CD8-positive, alpha-beta memory T cell (primary cell): ENCODE results near the gene PACS1. TPM values are rescaled to one million over a fixed set of nuclear protein-coding genes. Genes with fewer than 3 reads are reported as not detected.

Experiments used
- CTCF ChIA-PET: fragments of 350-600 bp; sonication (Branson Sonifier 250); formaldehyde crosslinking; loops from one replicate; lab custom pipeline; 2021; ENCODE audit warnings: antibody characterized with exemption; lab: Charles Lee
- POLR2A ChIA-PET: fragments of 350-600 bp; sonication (Branson Sonifier 250); formaldehyde crosslinking; loops from one replicate; lab custom pipeline; 2021; ENCODE audit warnings: antibody characterized with exemption; lab: Charles Lee
- DNase-seq, 5 donors: peaks; one replicate each; pipeline versions ENCODE4 v3.0.0 to v3.0.0-alpha.2; 2020 to 2022; ENCODE audit warnings: mixed read lengths in 1 of 5
- H3K27ac ChIP-seq: one replicate; pipeline ENCODE4 v1.7.0; 2013; ENCODE audit warnings: low read depth, mild to moderate bottlenecking, low read length, moderate library complexity
- H3K27me3 ChIP-seq: 2 replicates; pipeline ENCODE4 v1.7.0; 2013; ENCODE audit warnings: low read length, mild to moderate bottlenecking; ENCODE audit not compliant: insufficient read depth, poor library complexity, severe bottlenecking
- H3K36me3 ChIP-seq: 2 replicates; pipeline ENCODE4 v1.7.0; 2013; ENCODE audit warnings: mild to moderate bottlenecking, low read length, moderate library complexity; ENCODE audit not compliant: insufficient read depth
- H3K4me1 ChIP-seq: 2 replicates; pipeline ENCODE4 v1.7.0; 2013; ENCODE audit warnings: mild to moderate bottlenecking, low read length, moderate library complexity; ENCODE audit not compliant: insufficient read depth
- H3K4me3 ChIP-seq: 2 replicates; pipeline ENCODE4 v1.7.0; 2013; ENCODE audit warnings: mild to moderate bottlenecking, low read length
- H3K9me3 ChIP-seq: 2 replicates; pipeline ENCODE4 v1.7.0; 2013; ENCODE audit warnings: mild to moderate bottlenecking, low read length
- H3K27ac Mint-ChIP-seq, 8 donors: one replicate each; pipeline ENCODE4 v1.8.0; 2020 to 2021; ENCODE audit warnings: mixed read lengths in 8 of 8, mild to moderate bottlenecking in 6 of 8, inconsistent platforms in 3 of 8, moderate library complexity in 3 of 8
- H3K27me3 Mint-ChIP-seq, 2 donors: one replicate each; pipeline ENCODE4 v1.8.0; 2020 to 2021; ENCODE audit warnings: mixed read lengths in 2 of 2, mild to moderate bottlenecking in 1 of 2, moderate library complexity in 1 of 2
- H3K36me3 Mint-ChIP-seq, 3 donors: one replicate each; pipeline ENCODE4 v1.8.0; 2020 to 2021; ENCODE audit warnings: mixed read lengths in 3 of 3, inconsistent platforms in 1 of 3, mild to moderate bottlenecking in 1 of 3
- H3K4me1 Mint-ChIP-seq, 3 donors: one replicate each; pipeline ENCODE4 v1.8.0; 2020 to 2021; ENCODE audit warnings: mixed read lengths in 3 of 3, inconsistent platforms in 1 of 3, mild to moderate bottlenecking in 1 of 3
- H3K4me3 Mint-ChIP-seq, 7 donors: one replicate each; pipeline ENCODE4 v1.8.0; 2020 to 2021; ENCODE audit warnings: mixed read lengths in 7 of 7, mild to moderate bottlenecking in 6 of 7, moderate library complexity in 4 of 7, inconsistent platforms in 2 of 7
- H3K9me3 Mint-ChIP-seq, 5 donors: one replicate each; pipeline ENCODE4 v1.8.0; 2020 to 2022; ENCODE audit warnings: mixed read lengths in 5 of 5, mild to moderate bottlenecking in 3 of 5, moderate library complexity in 2 of 5, inconsistent platforms in 1 of 5
- polyA plus RNA-seq: library from polyadenylated mRNA; unstranded; fragments of 300-500 nt; fragmentation: Illumina TruSeq; gene quantifications from one replicate; pipeline ENCODE4 v1.2.3, GENCODE V29; 2021
- total RNA-seq, 2 experiments: library from RNA; stranded (reverse); gene quantifications; one replicate each; pipeline ENCODE4 v1.2.3, GENCODE V29; 2021

Gene PACS1
- total and polyA plus RNA-seq, 3 experiments from 2014 or later = 73.3 to 86.1 (median 77.4) TPM

DNA sequence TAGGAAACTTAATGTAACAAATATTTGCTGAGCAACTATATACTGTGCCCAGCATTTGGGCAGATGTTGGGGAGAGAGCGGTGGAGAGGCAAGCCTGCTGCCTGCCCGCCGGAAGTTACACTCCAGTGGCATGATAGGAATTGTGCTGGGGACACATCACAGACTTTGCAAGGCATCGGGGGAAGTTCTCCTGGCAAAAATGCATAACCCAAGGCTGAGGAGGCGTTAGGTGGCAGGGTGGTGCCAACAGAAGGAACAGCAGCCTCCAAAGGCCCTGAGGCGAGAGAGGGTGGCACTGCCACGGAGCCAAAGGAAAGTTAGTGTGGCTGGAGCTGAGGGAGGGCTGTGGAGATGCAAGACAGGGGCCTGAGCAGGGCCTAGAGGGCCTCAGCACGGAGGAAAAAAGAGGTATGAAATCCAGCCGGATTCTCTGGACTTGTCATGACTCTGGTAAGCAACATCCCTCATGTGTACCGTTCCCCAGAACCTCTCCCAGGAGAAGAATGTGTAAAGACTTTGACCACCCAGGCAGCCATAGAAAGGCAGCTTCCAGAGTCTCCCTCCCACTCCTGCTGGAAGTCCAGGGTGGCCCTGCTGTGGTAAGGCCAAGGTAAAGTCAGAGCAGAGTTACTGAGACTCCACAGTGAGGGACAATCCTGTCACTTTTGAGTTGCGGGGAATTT lies 122.2 kb downstream of the PACS1 start:
- Mint-ChIP-seq H3K27me3 (no peaks in the 10 kb centered on the region), H3K4me1 (peaks cover 29 to 44% (median 39%) of the 10 kb centered on the region in 3 donors), H3K36me3 (peaks cover 4 to 76% (median 10%) of the 10 kb centered on the region in 3 donors), H3K4me3 (no peak overlapping the region), H3K27ac (peak overlapping the region in 2 of 8 donors; percentile 29 to 38), H3K9me3 (no peaks in the 10 kb centered on the region)
- Histone ChIP-seq H3K4me1 (no peaks in the 10 kb centered on the region), H3K27me3 (no peaks in the 10 kb centered on the region), H3K27ac (no peak overlapping the region), H3K4me3 (no peak overlapping the region), H3K36me3 (peaks cover 33% of the 10 kb centered on the region), H3K9me3 (no peaks in the 10 kb centered on the region)
- ChIA-PET CTCF (no interaction called here), POLR2A (no interaction called here)
- no peak for DNase-seq

DNA sequence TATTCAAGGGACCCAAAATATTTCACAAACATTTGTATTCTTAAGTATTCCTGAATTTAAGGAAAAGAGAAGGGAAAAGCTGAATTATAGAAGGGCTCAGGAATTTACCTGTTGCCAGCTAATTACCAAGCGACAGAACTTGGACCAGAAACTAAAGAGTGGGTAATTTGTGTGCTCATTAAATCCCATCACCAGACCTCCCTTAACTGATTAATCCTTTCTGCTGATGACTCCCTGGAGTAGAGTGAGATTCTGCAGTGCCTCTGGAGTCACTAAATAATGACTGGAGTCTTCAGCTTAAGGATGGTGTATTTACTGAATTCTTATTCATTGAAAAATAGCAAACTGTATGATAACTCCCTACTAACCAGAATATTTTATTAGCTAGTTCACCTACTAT lies 124.3 kb downstream of the PACS1 start:
- Mint-ChIP-seq H3K9me3 (peaks cover 0 to 2% (median 0%) of the 10 kb centered on the region in 5 donors), H3K36me3 (peaks cover 6 to 73% (median 16%) of the 10 kb centered on the region in 3 donors), H3K27ac (peak overlapping the region in 2 of 8 donors; percentile 17 to 41), H3K27me3 (no peaks in the 10 kb centered on the region), H3K4me3 (no peak overlapping the region), H3K4me1 (peaks cover 14 to 27% (median 18%) of the 10 kb centered on the region in 3 donors)
- H3K27me3 ChIP-seq = no peaks in the 10 kb centered on the region
- H3K36me3 ChIP-seq = peaks cover 44% of the 10 kb centered on the region
- no peak for DNase-seq
- no peaks in the 10 kb centered on the region for H3K4me1 ChIP-seq
- POLR2A ChIA-PET = no interaction called here
- no peak overlapping the region for H3K4me3 ChIP-seq
- no peak overlapping the region for H3K27ac ChIP-seq
- CTCF ChIA-PET = no interaction called here
- no peaks in the 10 kb centered on the region for H3K9me3 ChIP-seq

DNA sequence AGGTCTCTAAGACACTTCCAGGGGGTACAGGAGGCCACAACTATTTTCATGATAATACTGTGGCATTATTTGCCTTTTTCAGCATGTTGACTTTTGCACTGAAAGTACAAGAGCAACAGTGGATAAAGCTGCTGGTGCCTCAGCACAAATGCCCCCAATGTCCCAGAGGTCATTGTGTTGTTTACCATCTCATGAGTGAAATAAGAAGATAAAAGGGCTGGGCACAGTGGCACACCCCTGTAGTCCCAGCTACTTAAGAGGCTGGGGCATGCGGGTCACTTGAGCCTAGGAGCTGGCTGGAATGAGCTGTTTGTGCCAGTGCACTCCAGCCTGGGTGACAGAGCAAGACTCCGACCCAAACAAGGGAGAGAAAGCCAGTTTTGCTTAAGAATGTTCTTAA lies 125.8 kb downstream of the PACS1 start:
- Mint-ChIP-seq H3K4me3 (no peak overlapping the region), H3K27ac (peak overlapping the region in 1 of 8 donors; percentile 52), H3K9me3 (peaks cover 0 to 7% (median 4%) of the 10 kb centered on the region in 5 donors), H3K36me3 (peaks cover 14 to 68% (median 15%) of the 10 kb centered on the region in 3 donors), H3K4me1 (peaks cover 8 to 16% (median 8%) of the 10 kb centered on the region in 3 donors), H3K27me3 (no peaks in the 10 kb centered on the region)
- DNase-seq = no peak
- H3K9me3 ChIP-seq = no peaks in the 10 kb centered on the region
- POLR2A ChIA-PET = no interaction called here
- no peaks in the 10 kb centered on the region for H3K4me1 ChIP-seq
- no peak overlapping the region for H3K4me3 ChIP-seq
- H3K36me3 ChIP-seq = peaks cover 44% of the 10 kb centered on the region
- no peak overlapping the region for H3K27ac ChIP-seq
- no peaks in the 10 kb centered on the region for H3K27me3 ChIP-seq
- CTCF ChIA-PET = no interaction called here

DNA sequence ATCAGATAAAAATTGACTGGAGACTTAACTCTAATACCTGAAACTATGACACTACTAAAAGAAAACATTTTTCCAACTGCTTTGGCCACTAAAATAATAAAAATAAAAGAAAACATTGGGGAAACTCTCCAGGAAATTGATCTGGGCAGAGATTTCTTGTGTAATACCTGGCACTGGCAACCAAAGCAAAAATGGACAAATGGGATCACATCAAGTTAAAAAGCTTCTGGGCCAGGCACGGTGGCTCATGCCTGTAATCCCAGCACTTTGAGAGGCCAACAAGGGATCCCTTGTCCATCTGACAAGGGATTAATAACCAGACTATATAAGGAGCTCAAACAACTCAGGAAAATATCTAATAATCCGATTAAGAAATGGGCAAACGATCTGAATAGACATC lies 133.8 kb downstream of the PACS1 start:
- DNase-seq = no peak
- Mint-ChIP-seq H3K4me1 (peaks cover 0 to 5% (median 3%) of the 10 kb centered on the region in 3 donors), H3K27ac (peak overlapping the region in 2 of 8 donors; percentile 32 to 89), H3K9me3 (peaks cover 6 to 21% (median 9%) of the 10 kb centered on the region in 5 donors), H3K4me3 (no peak overlapping the region), H3K36me3 (peaks cover 7 to 37% (median 8%) of the 10 kb centered on the region in 3 donors), H3K27me3 (no peaks in the 10 kb centered on the region)
- ChIA-PET POLR2A (no interaction called here), CTCF (no interaction called here)
- Histone ChIP-seq H3K9me3 (no peaks in the 10 kb centered on the region), H3K27ac (no peak overlapping the region), H3K4me3 (no peak overlapping the region), H3K36me3 (no peaks in the 10 kb centered on the region), H3K27me3 (no peaks in the 10 kb centered on the region), H3K4me1 (no peaks in the 10 kb centered on the region)

DNA sequence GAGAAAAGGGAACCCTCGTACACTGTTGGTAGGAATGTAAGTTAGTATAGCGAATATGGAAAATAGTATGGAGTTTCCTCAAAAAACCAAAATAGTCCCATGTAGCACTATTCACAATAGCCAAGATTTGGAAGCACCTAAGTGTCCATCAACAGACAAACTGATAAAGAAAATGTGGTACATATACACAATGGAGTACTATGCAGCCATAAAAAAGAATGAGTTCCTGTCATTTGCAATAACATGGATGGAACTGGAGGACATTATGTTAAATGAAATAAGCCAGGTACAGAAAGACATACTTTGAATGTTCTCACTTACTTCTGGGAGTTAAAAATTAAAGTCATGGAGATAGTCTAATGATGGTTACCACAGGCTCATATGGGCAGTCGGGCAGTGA lies 134.3 kb downstream of the PACS1 start:
- H3K36me3 ChIP-seq = no peaks in the 10 kb centered on the region
- H3K9me3 ChIP-seq = no peaks in the 10 kb centered on the region
- ChIA-PET POLR2A (no interaction called here), CTCF (no interaction called here)
- H3K4me3 Mint-ChIP-seq = no peak overlapping the region
- peaks cover 6 to 21% (median 8%) of the 10 kb centered on the region in 5 donors for H3K9me3 Mint-ChIP-seq
- no peak for DNase-seq
- H3K27me3 Mint-ChIP-seq = no peaks in the 10 kb centered on the region
- H3K4me1 Mint-ChIP-seq = peaks cover 0 to 5% (median 3%) of the 10 kb centered on the region in 3 donors
- H3K27me3 ChIP-seq = no peaks in the 10 kb centered on the region
- peak overlapping the region in 4 of 8 donors; percentile 17 to 61 (median 29) for H3K27ac Mint-ChIP-seq
- no peak overlapping the region for H3K27ac ChIP-seq
- H3K36me3 Mint-ChIP-seq = peaks cover 7 to 40% (median 8%) of the 10 kb centered on the region in 3 donors
- no peak overlapping the region for H3K4me3 ChIP-seq
- no peaks in the 10 kb centered on the region for H3K4me1 ChIP-seq

DNA sequence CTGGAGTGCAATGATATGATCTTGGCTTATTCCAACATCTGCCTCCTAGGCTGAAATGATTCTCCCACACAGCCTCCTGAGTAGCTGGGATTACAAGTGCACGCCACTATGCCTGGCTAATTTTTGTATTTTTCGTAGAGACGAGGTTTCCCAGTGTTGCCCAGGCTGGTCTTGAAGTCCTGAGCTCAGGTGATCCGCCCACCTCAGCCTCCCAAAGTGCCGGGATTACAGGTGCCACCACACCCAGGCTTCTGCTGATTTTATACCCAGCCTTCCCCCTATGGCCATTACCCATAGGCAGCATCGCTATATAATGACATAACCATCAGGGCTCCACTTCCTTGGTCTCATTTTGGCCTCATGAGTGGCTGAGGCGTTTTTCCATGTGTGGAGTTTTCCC lies 137.7 kb downstream of the PACS1 start:
- Histone ChIP-seq H3K36me3 (peaks cover 6% of the 10 kb centered on the region), H3K4me1 (no peaks in the 10 kb centered on the region), H3K4me3 (no peak overlapping the region), H3K27me3 (no peaks in the 10 kb centered on the region), H3K27ac (no peak overlapping the region), H3K9me3 (no peaks in the 10 kb centered on the region)
- H3K9me3 Mint-ChIP-seq = peaks cover 0 to 9% (median 0%) of the 10 kb centered on the region in 5 donors
- ChIA-PET CTCF (no interaction called here), POLR2A (interaction anchor here (0.6 kb wide), 1 partner anchor 32 kb away, joined by 3 read pairs; no protein-coding TSS in a partner anchor)
- peaks cover 0 to 45% (median 6%) of the 10 kb centered on the region in 3 donors for H3K36me3 Mint-ChIP-seq
- no peak for DNase-seq
- no peak overlapping the region for H3K4me3 Mint-ChIP-seq
- H3K27ac Mint-ChIP-seq = peak overlapping the region in 2 of 8 donors; percentile 28 to 43
- peaks cover 0 to 3% (median 3%) of the 10 kb centered on the region in 3 donors for H3K4me1 Mint-ChIP-seq
- H3K27me3 Mint-ChIP-seq = peaks cover 0 to 2% of the 10 kb centered on the region in 2 donors

DNA sequence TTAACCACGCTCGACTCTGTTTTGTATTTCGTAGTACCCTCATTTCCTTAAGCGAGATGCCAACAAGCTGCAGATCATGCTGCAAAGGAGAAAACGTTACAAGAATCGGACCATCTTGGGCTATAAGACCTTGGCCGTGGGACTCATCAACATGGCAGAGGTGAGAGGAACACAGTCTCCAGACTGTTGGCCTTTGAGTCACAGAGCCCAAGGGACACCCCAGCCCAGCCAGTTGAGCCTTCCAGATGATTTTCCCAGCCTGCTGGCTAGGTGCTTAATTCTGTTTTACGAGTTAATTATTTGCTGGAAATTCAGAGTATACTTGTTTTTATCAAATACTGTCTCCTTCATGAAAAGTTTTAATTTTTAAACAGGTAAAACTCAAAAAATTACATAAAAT lies 141.0 kb downstream of the PACS1 start:
- peak overlapping the region in 1 of 8 donors; percentile 56 for H3K27ac Mint-ChIP-seq

DNA sequence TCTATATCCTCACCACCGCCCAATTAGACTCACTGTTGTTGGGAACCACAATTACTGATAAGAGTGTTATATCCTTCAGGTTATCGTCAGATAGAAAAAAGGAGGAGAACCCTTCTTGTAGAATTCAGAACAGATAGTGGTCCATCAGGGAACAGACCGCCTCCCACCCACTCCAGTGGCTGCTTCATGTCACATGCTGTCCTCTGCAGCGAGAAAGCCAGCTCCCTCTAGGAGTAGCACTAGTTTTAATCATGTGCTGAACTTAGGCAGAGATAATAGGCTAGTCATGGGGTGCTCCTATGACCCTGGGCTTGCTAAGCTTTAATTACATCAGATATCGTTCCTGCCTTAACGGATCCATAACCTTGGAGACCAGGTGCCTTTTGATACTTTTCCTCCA lies 146.8 kb downstream of the PACS1 start:
- Histone ChIP-seq H3K4me3 (no peak overlapping the region), H3K9me3 (no peaks in the 10 kb centered on the region), H3K27me3 (no peaks in the 10 kb centered on the region), H3K36me3 (peaks cover 51% of the 10 kb centered on the region), H3K27ac (no peak overlapping the region), H3K4me1 (peaks cover 2% of the 10 kb centered on the region)
- DNase-seq = no peak
- Mint-ChIP-seq H3K9me3 (no peaks in the 10 kb centered on the region), H3K36me3 (peaks cover 6 to 74% (median 30%) of the 10 kb centered on the region in 3 donors), H3K27me3 (peaks cover 0 to 2% of the 10 kb centered on the region in 2 donors), H3K27ac (peak overlapping the region in 1 of 8 donors; percentile 56), H3K4me1 (peaks cover 1 to 3% (median 2%) of the 10 kb centered on the region in 3 donors), H3K4me3 (no peak overlapping the region)
- POLR2A ChIA-PET = no interaction called here
- CTCF ChIA-PET = interaction anchor here (0.5 to 1.4 kb wide), 2 partner anchors 42 to 329 kb away, joined by 3 read pairs; partner anchors contain the start of gene FIBP

More for the DNA sequence above, 141.0 kb downstream of the PACS1 start:
- Histone ChIP-seq H3K27ac (no peak overlapping the region), H3K4me1 (no peaks in the 10 kb centered on the region), H3K36me3 (peaks cover 15% of the 10 kb centered on the region), H3K9me3 (no peaks in the 10 kb centered on the region), H3K4me3 (no peak overlapping the region), H3K27me3 (no peaks in the 10 kb centered on the region)
- H3K4me1 Mint-ChIP-seq = peaks cover 0 to 3% (median 3%) of the 10 kb centered on the region in 3 donors
- no peak overlapping the region for H3K4me3 Mint-ChIP-seq
- peaks cover 0 to 57% (median 9%) of the 10 kb centered on the region in 3 donors for H3K36me3 Mint-ChIP-seq
- peaks cover 0 to 2% of the 10 kb centered on the region in 2 donors for H3K27me3 Mint-ChIP-seq
- DNase-seq = no peak
- H3K9me3 Mint-ChIP-seq = no peaks in the 10 kb centered on the region
- ChIA-PET POLR2A (no interaction called here), CTCF (no interaction called here)
